Muscle layer of duodenum (tissue), 2 donors: Measurements from ENCODE around the gene XPO5.
"Not testable (repeated sequence)": the region's sequence is repeated elsewhere in the genome, so short reads cannot be mapped to it uniquely, and the experiment has no call there.

Experiments used
- H3K27ac ChIP-seq: one replicate; pipeline ENCODE4 v1.7.0; 2013; ENCODE audit warnings: mild to moderate bottlenecking, low read length
- H3K27me3 ChIP-seq: one replicate; pipeline ENCODE4 v1.7.0; 2013; ENCODE audit warnings: low read depth, mild to moderate bottlenecking, control low read depth, low read length
- H3K36me3 ChIP-seq, 2 donors: one replicate each; pipeline ENCODE4 v1.7.0; 2013; ENCODE audit warnings: low read length in 2 of 2, control low read depth in 1 of 2, mild to moderate bottlenecking in 1 of 2; ENCODE audit not compliant: insufficient read depth in 2 of 2, control insufficient read depth in 1 of 2
- H3K4me1 ChIP-seq, 2 donors: one replicate each; pipeline ENCODE4 v1.7.0; 2013; ENCODE audit warnings: low read length in 2 of 2, mild to moderate bottlenecking in 2 of 2, control low read depth in 1 of 2, moderate library complexity in 1 of 2; ENCODE audit not compliant: insufficient read depth in 2 of 2, control insufficient read depth in 1 of 2
- H3K4me3 ChIP-seq, 2 donors: one replicate each; pipeline ENCODE4 v1.7.0; 2013; ENCODE audit warnings: low read length in 2 of 2, low read depth in 1 of 2, mild to moderate bottlenecking in 1 of 2
- H3K9me3 ChIP-seq, 2 donors: one replicate each; pipeline ENCODE4 v1.7.0; 2013; ENCODE audit warnings: low read length in 2 of 2, control low read depth in 1 of 2, mild to moderate bottlenecking in 1 of 2; ENCODE audit not compliant: control insufficient read depth in 1 of 2
- donor health status: healthy.

The XPO5 gene

GRCh38 chr6:43610431-43610830 is 34.6 kb upstream of the XPO5 start:
- H3K36me3 ChIP-seq, result peaks cover 26 to 33% of the 10 kb centered on the region in 2 donors
- no peak overlapping the region for H3K27ac ChIP-seq

GRCh38 chr6:43609402-43609801 is 33.6 kb upstream of the XPO5 start:
- Histone ChIP-seq H3K4me3 (no peak overlapping the region), H3K36me3 (peaks cover 35 to 37% of the 10 kb centered on the region in 2 donors), H3K4me1 (no peaks in the 10 kb centered on the region), H3K27me3 (no peaks in the 10 kb centered on the region), H3K27ac (no peak overlapping the region), H3K9me3 (no peaks in the 10 kb centered on the region)

More at GRCh38 chr6:43610431-43610830, 34.6 kb upstream of the XPO5 start:
- Histone ChIP-seq H3K9me3 (no peaks in the 10 kb centered on the region), H3K4me1 (no peaks in the 10 kb centered on the region), H3K4me3 (no peak overlapping the region), H3K27me3 (no peaks in the 10 kb centered on the region)

GRCh38 chr6:43608807-43609206 is 33.0 kb upstream of the XPO5 start:
- no peaks in the 10 kb centered on the region for H3K9me3 ChIP-seq
- no peak overlapping the region for H3K4me3 ChIP-seq
- no peak overlapping the region for H3K27ac ChIP-seq
- no peaks in the 10 kb centered on the region for H3K27me3 ChIP-seq
- peaks cover 35 to 37% of the 10 kb centered on the region in 2 donors for H3K36me3 ChIP-seq
- H3K4me1 ChIP-seq, result no peaks in the 10 kb centered on the region

GRCh38 chr6:43608310-43608763 is 32.5 kb upstream of the XPO5 start:
- Histone ChIP-seq H3K9me3 (no peaks in the 10 kb centered on the region), H3K36me3 (peaks cover 36 to 37% of the 10 kb centered on the region in 2 donors), H3K4me1 (no peaks in the 10 kb centered on the region), H3K4me3 (no peak overlapping the region), H3K27ac (no peak overlapping the region), H3K27me3 (no peaks in the 10 kb centered on the region)

GRCh38 chr6:43606019-43606418 is 30.2 kb upstream of the XPO5 start:
- no peaks in the 10 kb centered on the region for H3K27me3 ChIP-seq
- peaks cover 36 to 37% of the 10 kb centered on the region in 2 donors for H3K36me3 ChIP-seq
- H3K4me3 ChIP-seq, result no peak overlapping the region
- H3K4me1 ChIP-seq, result no peaks in the 10 kb centered on the region
- H3K27ac ChIP-seq, result no peak overlapping the region
- no peaks in the 10 kb centered on the region for H3K9me3 ChIP-seq

- Histone ChIP-seq H3K36me3 (peaks cover 26 to 29% of the 10 kb centered on the region in 2 donors), H3K4me3 (no peak overlapping the region), H3K9me3 (no peaks in the 10 kb centered on the region), H3K27ac (no peak overlapping the region), H3K4me1 (no peaks in the 10 kb centered on the region), H3K27me3 (no peaks in the 10 kb centered on the region)
Measured at GRCh38 chr6:43604174-43604573, 28.3 kb upstream of the XPO5 start.

GRCh38 chr6:43600595-43600994 is 24.8 kb upstream of the XPO5 start:
- Histone ChIP-seq H3K4me1 (no peaks in the 10 kb centered on the region), H3K36me3 (peaks cover 29 to 37% of the 10 kb centered on the region in 2 donors), H3K4me3 (no peak overlapping the region), H3K27me3 (no peaks in the 10 kb centered on the region), H3K9me3 (no peaks in the 10 kb centered on the region), H3K27ac (no peak overlapping the region)

GRCh38 chr6:43593938-43594337 is 18.1 kb upstream of the XPO5 start:
- Histone ChIP-seq H3K27ac (no peak overlapping the region), H3K4me1 (no peaks in the 10 kb centered on the region), H3K36me3 (peaks cover 4 to 23% of the 10 kb centered on the region in 2 donors), H3K27me3 (no peaks in the 10 kb centered on the region), H3K9me3 (no peaks in the 10 kb centered on the region), H3K4me3 (no peak overlapping the region)

- H3K4me1 ChIP-seq, H3K9me3 ChIP-seq, H3K4me3 ChIP-seq, H3K27ac ChIP-seq, H3K27me3 ChIP-seq: not testable (repeated sequence)
- H3K36me3 ChIP-seq, result peaks cover 7 to 42% of the 10 kb centered on the region in 2 donors
Measured at GRCh38 chr6:43589564-43589963, 13.7 kb upstream of the XPO5 start.

- Histone ChIP-seq H3K9me3 (no peaks in the 10 kb centered on the region), H3K36me3 (peaks cover 19 to 55% of the 10 kb centered on the region in 2 donors), H3K4me1 (no peaks in the 10 kb centered on the region), H3K27ac (no peak overlapping the region), H3K4me3 (no peak overlapping the region), H3K27me3 (no peaks in the 10 kb centered on the region)
Measured at GRCh38 chr6:43588194-43588593, 12.4 kb upstream of the XPO5 start.

GRCh38 chr6:43584892-43585570 is 9.2 kb upstream of the XPO5 start:
- Histone ChIP-seq H3K27me3 (no peaks in the 10 kb centered on the region), H3K4me3 (no peak overlapping the region), H3K4me1 (no peaks in the 10 kb centered on the region), H3K36me3 (peaks cover 22 to 57% of the 10 kb centered on the region in 2 donors), H3K27ac (no peak overlapping the region), H3K9me3 (no peaks in the 10 kb centered on the region)

- Histone ChIP-seq H3K36me3 (peaks cover 22 to 50% of the 10 kb centered on the region in 2 donors), H3K4me3 (no peak overlapping the region), H3K27ac (no peak overlapping the region), H3K27me3 (no peaks in the 10 kb centered on the region), H3K9me3 (no peaks in the 10 kb centered on the region), H3K4me1 (peaks cover 0 to under 1% of the 10 kb centered on the region in 2 donors)
Measured at GRCh38 chr6:43582911-43583310, 7.1 kb upstream of the XPO5 start.
